GM08714 (cell line): ENCODE measurements around the gene FFAR3.
"Not testable (repeated sequence)": the region's sequence is repeated elsewhere in the genome, so short reads cannot be mapped to it uniquely, and the experiment has no call there.

Experiments
- H3K4me3 ChIP-seq: fragments of 200-500 bp; sonication (Bioruptor generic); 2 replicates; pipeline ENCODE4 v1.5.1; 2014; ENCODE audit warnings: mild to moderate bottlenecking, low read length, inconsistent platforms
- ZNF274 ChIP-seq: IDR thresholded peaks from 2 replicates; pipeline ENCODE4 v1.6.1; 2012; ENCODE audit warnings: mild to moderate bottlenecking, low read depth, low read length

Gene FFAR3

DNA sequence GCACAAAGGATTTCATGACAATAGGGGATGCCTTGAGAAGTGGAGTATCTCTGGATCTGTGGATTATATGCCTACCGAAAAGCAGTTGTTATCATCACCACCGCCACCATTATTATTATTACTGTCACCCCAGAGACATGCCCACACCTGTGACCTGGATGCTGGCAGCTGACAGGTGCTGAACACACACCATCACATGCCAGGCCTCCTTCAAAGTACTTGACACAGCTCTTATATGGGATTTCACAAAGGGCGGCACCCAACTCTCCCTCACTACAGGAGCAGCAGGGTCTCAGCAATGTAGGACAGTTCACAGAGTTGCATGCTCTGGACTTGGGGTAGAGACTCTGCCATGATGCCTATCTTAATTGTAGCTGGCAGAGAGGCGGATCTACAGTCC lies 7.0 kb downstream of the FFAR3 start:
- no peak for TF ChIP-seq ZNF274
- H3K4me3 ChIP-seq = no peak overlapping the region

DNA sequence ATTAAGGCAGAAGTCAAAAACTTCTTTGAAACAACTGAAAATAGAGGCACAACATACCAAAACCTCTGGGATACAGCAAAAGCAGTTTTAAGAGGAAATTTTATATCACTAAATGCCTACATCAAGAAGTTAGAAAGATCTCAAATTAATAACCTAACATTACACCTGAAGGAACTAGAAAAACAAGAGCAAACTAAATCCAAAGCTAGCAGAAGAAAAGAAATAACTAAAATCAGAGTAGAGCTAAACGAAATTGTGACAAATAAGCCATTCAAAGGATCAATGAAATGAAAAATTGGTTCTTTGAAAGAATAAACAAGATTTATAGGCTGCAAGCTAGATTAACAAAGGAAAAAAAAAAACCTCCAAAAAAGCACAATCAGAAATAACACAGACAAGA lies 10.1 kb downstream of the FFAR3 start:
- no peak for TF ChIP-seq ZNF274
- H3K4me3 ChIP-seq = no peak overlapping the region

DNA sequence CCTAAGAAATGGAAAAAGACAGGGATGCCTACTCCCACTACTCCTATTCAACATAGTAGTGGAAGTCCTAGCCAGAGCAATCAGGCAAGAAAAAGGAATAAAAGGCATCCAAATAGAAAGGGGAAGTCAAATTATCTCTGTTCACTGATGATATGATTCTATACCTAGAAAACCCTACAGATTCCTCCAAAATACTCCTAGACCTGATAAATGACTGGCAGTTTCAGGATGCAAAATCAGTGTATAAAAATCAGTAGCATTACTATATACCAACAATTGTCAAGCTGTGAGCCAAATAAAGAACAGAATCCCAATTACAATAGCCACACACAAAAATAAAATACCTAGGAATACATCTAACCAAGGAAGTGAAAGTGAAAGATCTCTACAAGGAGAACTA lies 11.3 kb downstream of the FFAR3 start:
- H3K4me3 ChIP-seq = no peak overlapping the region
- TF ChIP-seq ZNF274 = no peak

DNA sequence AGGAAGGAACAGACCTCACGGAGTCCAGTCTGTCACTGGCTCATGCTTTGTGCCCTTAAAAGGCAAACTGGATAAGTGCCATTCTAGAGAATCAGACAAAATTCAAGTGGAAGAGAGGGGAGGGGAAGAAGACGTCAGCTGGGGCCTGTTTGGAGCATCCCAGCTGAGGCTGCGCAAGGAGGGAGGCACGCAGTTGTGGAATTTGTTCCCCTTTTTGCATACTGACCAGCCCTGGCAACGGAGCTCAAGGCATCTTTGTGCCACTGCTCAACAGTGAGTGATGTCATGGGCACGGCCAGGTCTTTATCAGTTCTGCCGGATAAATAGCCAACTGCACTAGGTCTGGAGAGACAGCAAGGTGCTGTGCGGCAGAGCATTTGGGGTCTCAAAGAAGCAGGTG lies 12.5 kb downstream of the FFAR3 start, which contains the start of gene GPR42:
GPR42 (plus strand) TSS at position 347 of the 400 bp plus-strand sequence. CDS start 292 bp downstream, outside the sequence.
- no peak within 1 kb of the TSS for H3K4me3 ChIP-seq
- no peak for TF ChIP-seq ZNF274

DNA sequence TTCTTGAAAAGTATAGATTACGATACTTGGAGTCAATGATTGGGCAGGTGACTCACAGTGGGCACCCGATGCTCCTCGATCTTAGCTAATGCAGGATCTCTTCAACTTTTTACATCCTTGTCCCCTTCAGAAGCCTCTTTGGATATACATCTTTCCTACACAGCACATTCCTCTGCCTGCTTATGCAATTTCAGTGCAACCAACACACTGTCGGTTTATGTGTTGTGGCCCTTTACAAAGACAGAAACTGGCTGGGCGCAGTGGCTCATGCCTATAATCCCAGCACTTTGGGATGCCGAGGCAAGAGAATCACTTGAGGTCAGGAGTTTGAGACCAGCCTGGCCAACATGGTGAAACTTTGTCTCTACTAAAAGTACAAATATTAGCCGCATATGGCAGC lies 15.2 kb downstream of the FFAR3 start:
- no peak overlapping the region for H3K4me3 ChIP-seq
- no peak for TF ChIP-seq ZNF274

DNA sequence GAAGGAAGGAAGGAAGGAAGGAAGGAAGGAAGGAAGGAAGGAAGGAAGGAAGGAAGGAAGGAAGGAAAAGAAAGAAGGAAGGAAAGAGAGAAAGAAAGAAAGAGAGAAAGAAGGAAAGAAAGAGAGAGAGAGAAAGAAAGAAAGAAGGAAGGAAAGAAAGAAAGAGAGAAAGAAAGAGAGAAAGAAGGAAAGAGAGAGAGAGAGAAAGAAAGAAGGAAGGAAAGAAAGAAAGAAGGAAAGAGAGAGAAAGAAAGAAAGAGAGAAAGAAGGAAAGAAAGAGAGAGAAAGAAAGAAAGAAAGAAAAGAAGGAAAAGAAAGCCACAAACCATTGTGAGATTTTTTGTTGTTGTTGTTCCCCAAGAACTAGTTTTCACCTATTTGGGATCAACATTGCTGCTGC lies 15.8 kb downstream of the FFAR3 start:
- H3K4me3 ChIP-seq = not testable (repeated sequence)

DNA sequence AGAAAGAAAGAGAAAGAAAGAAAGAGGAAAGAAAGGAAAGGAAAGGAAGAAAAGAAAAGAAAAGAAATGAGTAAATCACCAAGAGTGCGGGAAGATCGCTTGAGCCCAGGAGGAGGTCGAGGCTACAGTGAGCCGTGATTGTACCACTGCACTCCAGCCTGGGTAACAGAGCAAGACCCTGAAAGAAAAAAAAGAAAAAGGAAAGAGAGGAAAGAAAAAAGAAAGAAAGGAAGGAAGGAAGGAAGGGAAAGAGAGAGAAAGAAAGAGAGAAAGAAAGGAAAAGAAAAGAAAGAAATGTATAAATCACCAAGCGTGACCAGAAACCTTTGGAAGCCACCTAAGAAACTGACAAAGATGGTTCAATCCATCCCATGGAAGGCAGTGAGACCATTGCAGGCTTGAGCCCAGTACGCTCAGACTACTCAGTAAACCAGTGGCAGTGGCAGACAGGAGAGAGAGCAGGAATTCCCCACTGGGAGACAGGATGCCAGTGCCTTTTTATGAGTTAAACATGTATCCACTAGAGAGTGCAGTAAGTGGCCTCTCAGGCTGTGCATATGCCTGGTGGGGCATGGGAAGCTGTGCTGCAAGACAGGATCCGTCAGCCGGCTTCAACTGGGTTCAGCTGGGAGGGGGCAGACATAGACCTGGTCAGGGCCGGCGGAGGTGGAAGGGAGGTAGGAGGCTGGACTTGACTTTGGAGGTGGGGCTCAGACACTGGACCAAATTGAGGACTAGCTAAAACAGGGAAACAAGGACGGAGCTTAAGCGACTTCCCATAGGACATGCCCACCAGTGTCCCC lies 17.4 kb downstream of the FFAR3 start:
- TF ChIP-seq ZNF274 = no peak
- H3K4me3 ChIP-seq = no peak overlapping the region

DNA sequence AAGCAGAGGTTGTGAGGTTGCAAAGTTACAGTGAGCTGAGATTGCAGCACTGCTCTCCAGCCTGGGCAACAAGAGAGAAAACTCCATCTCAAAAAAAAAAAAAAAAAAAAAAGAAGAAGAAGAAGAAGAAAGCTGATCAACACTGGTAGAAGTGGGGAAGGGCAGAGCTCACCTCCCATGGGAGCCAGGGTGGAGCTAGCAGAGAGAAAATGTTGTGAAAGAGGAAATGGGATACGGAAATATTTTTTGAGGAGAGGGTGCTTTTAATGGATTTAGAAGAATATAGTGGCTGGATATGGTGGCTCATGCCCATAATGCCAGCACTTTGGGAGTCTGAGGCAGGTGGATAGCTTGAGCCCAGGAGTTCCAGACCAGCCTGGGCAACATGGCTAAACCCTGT lies 19.4 kb downstream of the FFAR3 start:
- no peak for TF ChIP-seq ZNF274
- no peak overlapping the region for H3K4me3 ChIP-seq

DNA sequence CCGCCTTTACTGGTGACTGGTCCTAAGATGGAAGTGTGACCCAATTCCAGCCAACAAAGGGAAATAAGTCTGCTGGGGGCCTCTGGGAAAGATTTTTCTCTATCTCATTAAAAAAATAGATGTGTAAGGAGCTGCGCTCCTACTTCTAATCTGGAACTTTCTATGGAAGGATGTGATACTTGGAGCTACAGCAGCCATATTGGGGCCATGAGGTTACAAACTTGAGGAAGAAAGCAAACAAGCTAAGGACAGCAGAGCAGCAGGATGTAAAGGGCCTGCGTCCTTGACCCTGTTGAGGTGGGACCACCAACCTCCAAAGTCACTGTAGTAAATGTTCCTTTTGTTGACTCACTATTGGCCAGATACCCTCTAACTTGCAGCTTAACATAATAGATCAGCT lies 20.1 kb downstream of the FFAR3 start:
- TF ChIP-seq ZNF274 = no peak
- no peak overlapping the region for H3K4me3 ChIP-seq

DNA sequence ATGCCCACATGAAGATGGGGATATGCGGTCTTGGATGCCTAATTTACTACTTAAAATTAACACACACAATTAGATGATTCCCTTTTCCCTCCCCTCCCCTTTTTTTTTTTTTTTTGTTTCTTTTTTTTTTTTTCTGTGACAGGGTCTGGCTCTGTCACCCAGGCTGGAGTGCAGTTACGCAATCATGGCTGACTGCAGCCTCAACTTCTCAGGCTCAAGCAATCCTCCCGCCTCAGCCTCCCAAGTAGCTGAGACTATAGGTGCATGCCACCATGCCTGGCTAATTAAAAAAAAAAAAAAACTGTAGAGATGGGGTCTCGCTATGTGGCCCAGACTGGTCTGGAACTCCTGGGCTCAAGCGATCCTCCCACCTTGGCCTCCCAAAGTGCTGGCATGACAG lies 21.3 kb downstream of the FFAR3 start:
- H3K4me3 ChIP-seq = not testable (repeated sequence)

DNA sequence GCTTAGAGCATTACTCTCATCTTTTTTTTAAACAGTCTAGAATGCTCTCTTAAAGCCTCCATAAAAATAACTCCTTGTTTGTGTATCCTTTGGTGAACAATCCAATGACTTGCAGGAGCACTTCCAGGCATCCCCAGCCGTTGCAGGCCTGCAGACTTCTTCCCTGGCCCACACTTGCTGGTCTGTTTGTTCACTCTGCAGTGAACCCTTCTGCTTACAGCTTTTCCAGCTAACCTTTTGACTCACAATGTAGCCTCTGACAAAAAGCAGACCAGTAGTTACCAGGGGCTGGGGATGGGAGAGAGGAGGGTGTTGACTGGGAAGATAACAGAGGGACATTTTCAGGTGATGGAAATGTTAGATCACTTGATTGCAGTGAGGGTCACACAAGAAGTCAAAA lies 21.7 kb downstream of the FFAR3 start:
- TF ChIP-seq ZNF274 = no peak
- H3K4me3 ChIP-seq = no peak overlapping the region

DNA sequence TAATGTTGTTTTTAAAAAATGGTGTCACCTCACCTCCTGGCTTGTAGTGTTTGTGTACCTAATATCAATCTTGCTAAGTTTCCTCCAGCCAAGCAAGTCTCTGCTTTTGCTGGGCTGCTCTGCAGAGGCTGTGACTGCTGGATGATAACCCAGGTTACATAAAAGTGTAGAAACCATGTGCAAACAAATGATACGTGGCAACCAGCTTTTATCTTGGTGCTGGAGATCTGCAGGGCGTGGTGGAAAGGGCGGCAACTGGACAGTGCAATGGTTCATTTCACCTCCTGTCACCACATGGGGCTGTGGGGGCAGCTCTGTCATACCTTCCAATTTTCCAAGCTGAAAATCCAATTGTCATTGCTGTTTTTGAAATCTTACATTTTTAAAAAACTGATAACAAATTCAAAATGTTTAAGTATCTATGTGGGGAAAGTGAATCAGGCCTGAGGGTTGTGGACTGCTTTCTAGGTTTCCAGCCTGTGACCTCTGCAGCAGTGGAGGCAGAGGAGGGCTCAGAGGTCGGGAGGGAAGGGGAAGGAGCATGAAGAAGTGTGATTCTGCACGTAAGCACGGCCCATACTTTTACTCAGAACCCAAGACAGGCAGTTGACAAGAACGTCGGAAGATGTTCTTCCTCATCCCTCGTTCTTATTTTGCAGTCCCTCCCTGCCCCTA lies 22.3 kb downstream of the FFAR3 start:
- no peak overlapping the region for H3K4me3 ChIP-seq
- TF ChIP-seq ZNF274 = no peak

DNA sequence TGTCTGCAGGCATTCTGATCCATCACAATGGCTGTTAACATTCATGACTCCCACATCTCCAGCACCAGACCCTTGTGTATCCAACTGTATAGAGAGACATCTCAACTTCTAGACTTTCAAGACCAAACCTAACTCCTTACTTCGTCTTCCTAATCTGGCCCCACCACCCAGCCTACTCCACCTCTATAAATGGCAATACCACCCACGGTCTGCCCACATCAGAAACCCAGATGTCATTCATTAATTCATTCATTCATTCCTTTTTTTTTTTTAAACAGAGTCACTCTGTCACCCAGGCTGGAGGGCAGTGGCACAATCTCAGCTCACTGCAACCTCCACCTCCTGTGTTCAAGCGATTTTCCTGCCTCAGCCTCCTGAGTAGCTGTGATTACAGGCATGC lies 23.1 kb downstream of the FFAR3 start:
- no peak for TF ChIP-seq ZNF274
- no peak overlapping the region for H3K4me3 ChIP-seq

DNA sequence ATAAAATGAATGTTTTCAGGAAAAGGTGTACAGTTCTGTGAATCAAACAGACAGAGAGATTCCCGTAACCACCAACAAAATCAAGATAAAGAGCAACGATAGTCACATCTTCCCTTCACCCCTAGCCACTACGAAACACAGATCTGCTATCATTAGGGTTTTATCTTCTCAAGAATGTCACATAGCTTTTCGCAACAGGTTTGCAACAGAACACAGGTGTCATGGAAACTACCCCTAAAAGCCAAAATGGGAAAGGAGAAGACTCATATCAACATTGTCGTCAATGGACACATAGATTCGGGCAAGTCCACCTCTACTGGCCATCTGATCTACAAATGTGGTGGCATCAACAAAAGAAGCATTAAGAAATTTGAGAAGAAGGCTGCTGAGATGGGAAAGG lies 23.7 kb downstream of the FFAR3 start:
- no peak overlapping the region for H3K4me3 ChIP-seq
- no peak for TF ChIP-seq ZNF274

DNA sequence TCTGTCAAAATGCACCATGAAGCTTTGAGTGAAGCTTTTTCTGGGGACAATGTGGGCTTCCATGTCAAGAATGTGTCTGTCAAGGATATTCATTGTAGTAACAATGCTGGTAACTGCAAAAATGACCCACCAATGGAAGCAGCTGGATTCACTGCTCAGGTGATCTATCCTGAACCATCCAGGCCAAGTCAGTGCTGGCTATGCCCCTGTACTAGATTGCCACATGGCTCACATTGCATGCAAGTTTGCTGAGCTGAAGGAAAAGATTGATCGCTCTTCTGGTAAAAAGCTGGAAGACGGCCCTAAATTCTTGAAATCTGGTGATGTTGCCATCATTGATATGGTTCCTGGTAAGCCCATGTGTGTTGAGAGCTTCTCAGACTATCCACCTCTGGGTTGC lies 25.3 kb downstream of the FFAR3 start:
- H3K4me3 ChIP-seq = no peak overlapping the region
- no peak for TF ChIP-seq ZNF274
